Testis (tissue), 2 donors: ENCODE measurements around the gene HMGCS2.

Experiments used
- POLR2A ChIP-seq: fragments of 450-650 bp; IDR thresholded peaks from one replicate; pipeline ENCODE4 v1.6.1; 2017; ENCODE audit warnings: antibody characterized with exemption, mild to moderate bottlenecking, moderate library complexity
- TF ChIP-seq, protein P1 (sequence below), 3 experiments: fragments of 450-650 bp in 2 of 3; fragments of 200-600 bp in 1 of 3; sonication (generic) in 1 of 3; IDR thresholded peaks; one replicate each; pipeline ENCODE4 v1.5.1; 2016 to 2019; ENCODE audit warnings: antibody characterized with exemption in 3 of 3, mild to moderate bottlenecking in 2 of 3, moderate library complexity in 1 of 3

DNA sequence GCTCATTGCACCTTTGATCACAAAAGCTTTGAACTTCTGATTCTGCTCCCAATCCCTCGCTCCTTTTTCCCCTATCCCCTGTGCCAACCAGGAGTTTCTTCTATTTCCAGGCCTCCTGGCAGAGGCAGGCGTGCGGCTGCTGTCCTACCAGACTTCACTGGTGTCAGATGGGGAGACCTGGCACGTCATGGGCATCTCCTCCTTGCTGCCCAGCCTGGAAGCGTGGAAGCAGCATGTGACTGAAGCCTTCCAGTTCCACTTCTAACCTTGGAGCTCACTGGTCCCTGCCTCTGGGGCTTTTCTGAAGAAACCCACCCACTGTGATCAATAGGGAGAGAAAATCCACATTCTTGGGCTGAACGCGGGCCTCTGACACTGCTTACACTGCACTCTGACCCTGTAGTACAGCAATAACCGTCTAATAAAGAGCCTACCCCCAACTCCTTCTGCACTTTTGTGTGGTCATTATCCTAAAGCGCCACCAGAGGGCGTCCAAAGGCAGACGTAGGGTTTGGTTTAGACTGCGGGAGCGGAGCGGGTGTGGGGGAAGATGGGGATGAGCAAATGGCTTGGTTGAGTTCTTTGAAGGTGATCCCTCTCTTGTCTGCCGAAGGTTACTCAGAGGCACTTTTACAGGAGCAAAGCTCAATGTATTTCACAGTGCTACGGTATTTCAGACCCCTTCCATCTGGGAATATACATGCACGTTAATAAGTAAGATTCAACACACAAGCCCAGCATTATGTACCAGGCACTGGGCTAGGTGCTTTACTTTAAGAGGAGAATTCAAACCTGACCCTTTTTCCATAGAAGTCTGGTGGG, 24.7 kb downstream of the HMGCS2 start:
- TF ChIP-seq, protein P1, sequence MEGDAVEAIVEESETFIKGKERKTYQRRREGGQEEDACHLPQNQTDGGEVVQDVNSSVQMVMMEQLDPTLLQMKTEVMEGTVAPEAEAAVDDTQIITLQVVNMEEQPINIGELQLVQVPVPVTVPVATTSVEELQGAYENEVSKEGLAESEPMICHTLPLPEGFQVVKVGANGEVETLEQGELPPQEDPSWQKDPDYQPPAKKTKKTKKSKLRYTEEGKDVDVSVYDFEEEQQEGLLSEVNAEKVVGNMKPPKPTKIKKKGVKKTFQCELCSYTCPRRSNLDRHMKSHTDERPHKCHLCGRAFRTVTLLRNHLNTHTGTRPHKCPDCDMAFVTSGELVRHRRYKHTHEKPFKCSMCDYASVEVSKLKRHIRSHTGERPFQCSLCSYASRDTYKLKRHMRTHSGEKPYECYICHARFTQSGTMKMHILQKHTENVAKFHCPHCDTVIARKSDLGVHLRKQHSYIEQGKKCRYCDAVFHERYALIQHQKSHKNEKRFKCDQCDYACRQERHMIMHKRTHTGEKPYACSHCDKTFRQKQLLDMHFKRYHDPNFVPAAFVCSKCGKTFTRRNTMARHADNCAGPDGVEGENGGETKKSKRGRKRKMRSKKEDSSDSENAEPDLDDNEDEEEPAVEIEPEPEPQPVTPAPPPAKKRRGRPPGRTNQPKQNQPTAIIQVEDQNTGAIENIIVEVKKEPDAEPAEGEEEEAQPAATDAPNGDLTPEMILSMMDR (IDR thresholded peaks at IDR 0.05), result peak; percentile 72 to 85 (median 79)
- no peak for TF ChIP-seq POLR2A
